ENCODE measurements around the gene ANKRD36. TPM values are rescaled to one million over a fixed set of nuclear protein-coding genes. Genes with fewer than 3 reads are reported as not detected.
A peak's percentile ranks its signal among the peaks of the same experiment; 100 is the strongest.
"Not testable (repeated sequence)": the region's sequence is repeated elsewhere in the genome, so short reads cannot be mapped to it uniquely, and the experiment has no call there.

Gene ANKRD36
- total and polyA plus RNA-seq, 2 of the 4 experiments (the other 2 are of a cell fraction): 2.6 to 20.1 TPM

DNA sequence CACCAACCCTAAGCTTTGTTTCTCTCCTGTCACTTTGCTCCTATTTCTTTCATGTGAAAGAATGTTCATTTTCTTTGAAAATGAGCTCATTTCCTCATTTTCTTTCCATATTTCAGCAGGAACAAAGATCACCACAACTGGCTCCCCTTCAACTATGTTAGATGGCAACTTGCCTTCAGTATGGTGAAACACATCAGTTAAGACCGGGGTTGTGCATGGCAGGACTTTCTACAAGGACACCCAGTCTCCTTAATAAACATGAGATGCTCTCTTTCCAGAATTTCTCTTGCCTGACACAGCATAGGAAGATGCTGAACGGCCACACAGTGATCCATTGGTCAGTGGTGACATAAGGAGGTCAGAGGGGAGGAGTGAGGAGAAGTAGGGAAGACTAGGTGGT, 172.2 kb downstream of the ANKRD36 start:
- H4K5ac ChIP-seq (ENCODE audit: low read depth, low read length); H3K23ac ChIP-seq (ENCODE audit: low read depth, low read length); H2AK5ac ChIP-seq (ENCODE audit: low read depth, low read length); H2BK5ac ChIP-seq (ENCODE audit: low read depth, low read length, poor library complexity, severe bottlenecking); H3K9me1 ChIP-seq (ENCODE audit: insufficient read depth, low read length); DNase-seq; H3K4me3 ChIP-seq (ENCODE audit: insufficient read depth, low read depth, low read length); CTCF ChIA-PET; intact Hi-C loops (cut with micrococcal nuclease); H3K56ac ChIP-seq (ENCODE audit: extremely low read depth, insufficient read depth, low read length); H3K27ac ChIP-seq (ENCODE audit: insufficient read depth, low read length); H3K4me1 ChIP-seq (ENCODE audit: control insufficient read depth, insufficient read depth, low read length); H3K27me3 ChIP-seq (ENCODE audit: control insufficient read depth, insufficient read depth, low read length); H4K8ac ChIP-seq (ENCODE audit: low read depth in 2 of 2, low read length in 2 of 2); in situ Hi-C loops (cut with MboI; ENCODE audit: low sequenced_read_pairs); H3K14ac ChIP-seq (replicated peaks; ENCODE audit: low read depth, low read length); H3K79me1 ChIP-seq (ENCODE audit: low read depth in 1 of 2, low read length in 2 of 2); H3K9ac ChIP-seq (ENCODE audit: low read depth, low read length); H2BK20ac ChIP-seq (ENCODE audit: low read depth, low read length); H3K36me3 ChIP-seq (ENCODE audit: control insufficient read depth, insufficient read depth, low read length); H3K4me2 ChIP-seq (ENCODE audit: low read depth, low read length); H4K91ac ChIP-seq (ENCODE audit: insufficient read depth, low read depth, low read length); H3K4ac ChIP-seq (ENCODE audit: low read depth, low read length); H4K20me1 ChIP-seq (ENCODE audit: insufficient read depth, low read length); H3K9me3 ChIP-seq (ENCODE audit: control insufficient read depth, insufficient read depth, low read length); BruUV-seq (replicated peaks); H2BK15ac ChIP-seq (ENCODE audit: low read depth, low read length); H2BK120ac ChIP-seq (ENCODE audit: low read depth, low read length); H2AFZ ChIP-seq (replicated peaks; ENCODE audit: low read length, poor library complexity); POLR2A ChIA-PET (ENCODE audit: unreplicated experiment); H2AK9ac ChIP-seq (replicated peaks; ENCODE audit: low read depth, low read length, poor library complexity); dilution Hi-C loops (cut with HindIII; ENCODE audit: low sequenced_read_pairs, unreplicated experiment); H3K18ac ChIP-seq (ENCODE audit: low read depth, low read length): not testable (repeated sequence)
- ATAC-seq (ENCODE audit: low read depth): peak; percentile 17; the same call in 1 of the 2 replicates
- no CpG with 5 or more reads among the region's 2 CpGs for WGBS, 2 experiments (ENCODE audit: extremely low coverage in 2 of 2, insufficient read length in 1 of 2)

Data from IMR-90 (cell line).